Stimulated activated naive CD8-positive, alpha-beta T cell treated with anti-CD3 and anti-CD28 coated beads, Interleukin-15, amount 100 ng/mL, for 72 hours (primary cell): ENCODE data around the gene IQCM.

Experiments
- ATAC-seq: fragments of 150-1000 bp; cut with Tn5 transposase; 2 replicates; pipeline ENCODE4 v1.10.0; 2021; ENCODE audit warnings: mild to moderate bottlenecking, moderate library complexity
- DNase-seq, 2 donors: peaks; one replicate each; pipeline ENCODE4 v3.0.0; 2021 to 2022
- H3K27ac Mint-ChIP-seq, 2 donors: one replicate each; pipeline ENCODE4 v1.8.0; 2022; ENCODE audit warnings: mild to moderate bottlenecking in 2 of 2, mixed read lengths in 2 of 2, moderate library complexity in 2 of 2
- H3K27me3 Mint-ChIP-seq: one replicate; pipeline ENCODE4 v1.8.0; 2022; ENCODE audit warnings: mixed read lengths
- H3K4me1 Mint-ChIP-seq: one replicate; pipeline ENCODE4 v1.8.0; 2022; ENCODE audit warnings: mild to moderate bottlenecking, mixed read lengths
- H3K4me3 Mint-ChIP-seq, 2 donors: one replicate each; pipeline ENCODE4 v1.8.0; 2022; ENCODE audit warnings: mild to moderate bottlenecking in 2 of 2, mixed read lengths in 2 of 2, moderate library complexity in 1 of 2
- H3K9me3 Mint-ChIP-seq, 2 donors: one replicate each; pipeline ENCODE4 v1.8.0; 2022; ENCODE audit warnings: mixed read lengths in 2 of 2

The IQCM gene

GRCh38 chr4:149815743-149816142 is at the start of gene IQCM:
TSS of gene IQCM (minus strand) at chr4:149815843. CDS start at chr4:149742691, 73,152 bp downstream.
- no peaks in the 10 kb centered on the region for H3K9me3 Mint-ChIP-seq
- ATAC-seq (no peak), DNase-seq (no peak)
- no peak within 1 kb of the TSS for H3K4me3 Mint-ChIP-seq
- H3K27me3 Mint-ChIP-seq: no peaks in the 10 kb centered on the region
- no peaks in the 10 kb centered on the region for H3K4me1 Mint-ChIP-seq
- peak within 1 kb of the TSS in 1 of 2 donors; percentile 74 for H3K27ac Mint-ChIP-seq

- H3K9me3 Mint-ChIP-seq: peaks cover 0 to 8% of the 10 kb centered on the region in 2 donors
- no peak for DNase-seq
- no peak overlapping the region for H3K27ac Mint-ChIP-seq
- H3K27me3 Mint-ChIP-seq: no peaks in the 10 kb centered on the region
- no peak for ATAC-seq
- no peaks in the 10 kb centered on the region for H3K4me1 Mint-ChIP-seq
- H3K4me3 Mint-ChIP-seq: no peak overlapping the region
Measured at GRCh38 chr4:149857446-149857845, 41.8 kb upstream of the IQCM start.

- H3K27me3 Mint-ChIP-seq: no peaks in the 10 kb centered on the region
- no peaks in the 10 kb centered on the region for H3K9me3 Mint-ChIP-seq
- DNase-seq: no peak
- no peak overlapping the region for H3K27ac Mint-ChIP-seq
- no peak overlapping the region for H3K4me3 Mint-ChIP-seq
- ATAC-seq: no peak
- no peaks in the 10 kb centered on the region for H3K4me1 Mint-ChIP-seq
Measured at GRCh38 chr4:149845743-149846142, 30.1 kb upstream of the IQCM start.

- no peak for ATAC-seq
- H3K4me1 Mint-ChIP-seq: no peaks in the 10 kb centered on the region
- no peak overlapping the region for H3K27ac Mint-ChIP-seq
- no peak for DNase-seq
- H3K27me3 Mint-ChIP-seq: no peaks in the 10 kb centered on the region
- H3K4me3 Mint-ChIP-seq: no peak overlapping the region
- no peaks in the 10 kb centered on the region for H3K9me3 Mint-ChIP-seq
Measured at GRCh38 chr4:149841686-149842085, 26.0 kb upstream of the IQCM start.

- Mint-ChIP-seq H3K27ac (no peak overlapping the region), H3K27me3 (no peaks in the 10 kb centered on the region)
- ATAC-seq: no peak
Measured at GRCh38 chr4:149838036-149838435, 22.4 kb upstream of the IQCM start.

GRCh38 chr4:149836546-149836945 is 20.9 kb upstream of the IQCM start:
- peaks cover 0 to 6% of the 10 kb centered on the region in 2 donors for H3K9me3 Mint-ChIP-seq
- H3K4me1 Mint-ChIP-seq: no peaks in the 10 kb centered on the region
- ATAC-seq (no peak), DNase-seq (no peak)
- no peak overlapping the region for H3K4me3 Mint-ChIP-seq
- no peak overlapping the region for H3K27ac Mint-ChIP-seq
- no peaks in the 10 kb centered on the region for H3K27me3 Mint-ChIP-seq

More at GRCh38 chr4:149838036-149838435, 22.4 kb upstream of the IQCM start:
- peaks cover 0 to 6% of the 10 kb centered on the region in 2 donors for H3K9me3 Mint-ChIP-seq
- H3K4me3 Mint-ChIP-seq: no peak overlapping the region
- H3K4me1 Mint-ChIP-seq: no peaks in the 10 kb centered on the region
- DNase-seq: no peak

GRCh38 chr4:149835280-149835679 is 19.6 kb upstream of the IQCM start:
- DNase-seq: no peak
- ATAC-seq: no peak
- no peak overlapping the region for H3K4me3 Mint-ChIP-seq
- peaks cover 0 to 6% of the 10 kb centered on the region in 2 donors for H3K9me3 Mint-ChIP-seq
- H3K27me3 Mint-ChIP-seq: no peaks in the 10 kb centered on the region
- H3K4me1 Mint-ChIP-seq: no peaks in the 10 kb centered on the region
- H3K27ac Mint-ChIP-seq: no peak overlapping the region

GRCh38 chr4:149831656-149832208 is 16.1 kb upstream of the IQCM start:
- H3K27me3 Mint-ChIP-seq: no peaks in the 10 kb centered on the region
- no peak overlapping the region for H3K4me3 Mint-ChIP-seq
- H3K27ac Mint-ChIP-seq: no peak overlapping the region
- no peaks in the 10 kb centered on the region for H3K4me1 Mint-ChIP-seq
- H3K9me3 Mint-ChIP-seq: peaks cover 0 to 6% of the 10 kb centered on the region in 2 donors
- DNase-seq: no peak
- no peak for ATAC-seq

- Mint-ChIP-seq H3K4me1 (no peaks in the 10 kb centered on the region), H3K27ac (no peak overlapping the region)
Measured at GRCh38 chr4:149830823-149831222, 15.2 kb upstream of the IQCM start.

GRCh38 chr4:149825336-149825735 is 9.7 kb upstream of the IQCM start:
- H3K4me3 Mint-ChIP-seq: no peak overlapping the region

More at GRCh38 chr4:149830823-149831222, 15.2 kb upstream of the IQCM start:
- no peak for DNase-seq
- Mint-ChIP-seq H3K9me3 (peaks cover 0 to 6% of the 10 kb centered on the region in 2 donors), H3K4me3 (no peak overlapping the region), H3K27me3 (no peaks in the 10 kb centered on the region)
- ATAC-seq: no peak

GRCh38 chr4:149823769-149824221 is 8.2 kb upstream of the IQCM start:
- no peaks in the 10 kb centered on the region for H3K9me3 Mint-ChIP-seq
- H3K4me1 Mint-ChIP-seq: no peaks in the 10 kb centered on the region
- H3K4me3 Mint-ChIP-seq: no peak overlapping the region
- H3K27me3 Mint-ChIP-seq: no peaks in the 10 kb centered on the region
- H3K27ac Mint-ChIP-seq: no peak overlapping the region
- DNase-seq (no peak), ATAC-seq (no peak)

More at GRCh38 chr4:149825336-149825735, 9.7 kb upstream of the IQCM start:
- Mint-ChIP-seq H3K27ac (no peak overlapping the region), H3K27me3 (no peaks in the 10 kb centered on the region), H3K4me1 (no peaks in the 10 kb centered on the region), H3K9me3 (no peaks in the 10 kb centered on the region)
- no peak for DNase-seq
- ATAC-seq: no peak

- no peaks in the 10 kb centered on the region for H3K27me3 Mint-ChIP-seq
- ATAC-seq: no peak
- no peak for DNase-seq
- H3K27ac Mint-ChIP-seq: no peak overlapping the region
- no peak overlapping the region for H3K4me3 Mint-ChIP-seq
- H3K9me3 Mint-ChIP-seq: peaks cover 0 to 2% of the 10 kb centered on the region in 2 donors
- no peaks in the 10 kb centered on the region for H3K4me1 Mint-ChIP-seq
Measured at GRCh38 chr4:149801416-149801815, 14.2 kb downstream of the IQCM start.

GRCh38 chr4:149799546-149799945 is 16.1 kb downstream of the IQCM start:
- DNase-seq (no peak), ATAC-seq (no peak)
- no peak overlapping the region for H3K4me3 Mint-ChIP-seq
- H3K27me3 Mint-ChIP-seq: no peaks in the 10 kb centered on the region
- H3K9me3 Mint-ChIP-seq: peaks cover 0 to 9% of the 10 kb centered on the region in 2 donors
- H3K27ac Mint-ChIP-seq: no peak overlapping the region
- no peaks in the 10 kb centered on the region for H3K4me1 Mint-ChIP-seq

GRCh38 chr4:149796381-149796780 is 19.3 kb downstream of the IQCM start:
- peaks cover 0 to 9% of the 10 kb centered on the region in 2 donors for H3K9me3 Mint-ChIP-seq
- ATAC-seq: no peak
- no peak overlapping the region for H3K27ac Mint-ChIP-seq
- H3K27me3 Mint-ChIP-seq: no peaks in the 10 kb centered on the region
- DNase-seq: no peak
- no peaks in the 10 kb centered on the region for H3K4me1 Mint-ChIP-seq
- no peak overlapping the region for H3K4me3 Mint-ChIP-seq

GRCh38 chr4:149795256-149795655 is 20.4 kb downstream of the IQCM start:
- Mint-ChIP-seq H3K27me3 (no peaks in the 10 kb centered on the region), H3K9me3 (peaks cover 0 to 9% of the 10 kb centered on the region in 2 donors), H3K27ac (no peak overlapping the region), H3K4me3 (no peak overlapping the region), H3K4me1 (no peaks in the 10 kb centered on the region)
- DNase-seq: no peak
- no peak for ATAC-seq

- ATAC-seq (no peak), DNase-seq (no peak)
- no peaks in the 10 kb centered on the region for H3K4me1 Mint-ChIP-seq
- no peak overlapping the region for H3K4me3 Mint-ChIP-seq
- H3K27me3 Mint-ChIP-seq: no peaks in the 10 kb centered on the region
- H3K9me3 Mint-ChIP-seq: peaks cover 0 to 9% of the 10 kb centered on the region in 2 donors
- H3K27ac Mint-ChIP-seq: no peak overlapping the region
Measured at GRCh38 chr4:149794352-149794751, 21.3 kb downstream of the IQCM start.

GRCh38 chr4:149793459-149793858 is 22.2 kb downstream of the IQCM start:
- no peak for ATAC-seq
- no peaks in the 10 kb centered on the region for H3K4me1 Mint-ChIP-seq
- no peak overlapping the region for H3K4me3 Mint-ChIP-seq
- peaks cover 0 to 9% of the 10 kb centered on the region in 2 donors for H3K9me3 Mint-ChIP-seq
- DNase-seq: no peak
- H3K27me3 Mint-ChIP-seq: no peaks in the 10 kb centered on the region
- H3K27ac Mint-ChIP-seq: no peak overlapping the region
